SKM-1 treated with dmso at 0.1 percent for 144 hours (cell line): Measurements from ENCODE around the gene TUBD1.
"Not testable (repeated sequence)": the region's sequence is repeated elsewhere in the genome, so short reads cannot be mapped to it uniquely, and the experiment has no call there.

Experiments used
- DNase-seq: peaks from one replicate; lab custom pipeline; 2025; ENCODE audit not compliant: unreplicated experiment; lab: John Stamatoyannopoulos, UW

TUBD1 gene, protein sequence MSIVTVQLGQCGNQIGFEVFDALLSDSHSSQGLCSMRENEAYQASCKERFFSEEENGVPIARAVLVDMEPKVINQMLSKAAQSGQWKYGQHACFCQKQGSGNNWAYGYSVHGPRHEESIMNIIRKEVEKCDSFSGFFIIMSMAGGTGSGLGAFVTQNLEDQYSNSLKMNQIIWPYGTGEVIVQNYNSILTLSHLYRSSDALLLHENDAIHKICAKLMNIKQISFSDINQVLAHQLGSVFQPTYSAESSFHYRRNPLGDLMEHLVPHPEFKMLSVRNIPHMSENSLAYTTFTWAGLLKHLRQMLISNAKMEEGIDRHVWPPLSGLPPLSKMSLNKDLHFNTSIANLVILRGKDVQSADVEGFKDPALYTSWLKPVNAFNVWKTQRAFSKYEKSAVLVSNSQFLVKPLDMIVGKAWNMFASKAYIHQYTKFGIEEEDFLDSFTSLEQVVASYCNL

DNA sequence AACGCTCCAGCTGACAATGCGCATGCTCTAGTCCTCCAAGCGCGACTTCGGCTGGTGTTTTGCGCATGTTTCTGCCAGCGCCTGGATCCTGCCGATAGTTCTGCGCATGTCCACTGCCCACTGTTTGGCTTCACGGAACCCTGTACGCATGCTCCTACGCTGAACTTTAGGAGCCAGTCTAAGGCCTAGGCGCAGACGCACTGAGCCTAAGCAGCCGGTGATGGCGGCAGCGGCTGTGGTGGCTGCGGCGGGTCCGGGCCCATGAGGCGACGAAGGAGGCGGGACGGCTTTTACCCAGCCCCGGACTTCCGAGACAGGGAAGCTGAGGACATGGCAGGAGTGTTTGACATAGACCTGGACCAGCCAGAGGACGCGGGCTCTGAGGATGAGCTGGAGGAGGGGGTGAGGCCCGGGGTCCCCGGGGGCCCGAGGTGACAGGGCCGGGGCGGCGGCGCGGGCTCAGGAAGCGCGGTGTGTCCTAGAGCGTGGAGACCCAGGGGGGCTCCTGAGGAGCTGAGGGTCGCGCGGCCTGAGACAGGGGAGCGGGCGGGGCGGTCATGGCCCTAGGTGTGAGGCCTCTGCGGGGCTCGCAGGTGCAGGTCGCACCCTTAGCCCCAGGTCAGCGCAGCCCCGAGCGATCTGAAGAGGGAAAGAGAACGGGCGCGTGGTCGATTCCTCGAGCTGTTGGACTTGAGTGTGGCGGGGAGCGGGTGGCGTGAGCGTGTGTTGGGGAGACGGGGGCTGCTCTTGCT is at the start of gene TUBD1, which contains the start of gene RPS6KB1:
Gene TUBD1 (minus strand): TSS at position 20 of the 752 bp plus-strand sequence. CDS start 1,941 bp downstream, outside the sequence.
Gene RPS6KB1 (plus strand): TSS at position 198 of the 752 bp plus-strand sequence. CDS start 64 bp downstream, at position 262.
- DNase-seq, result peak; percentile 99

DNA sequence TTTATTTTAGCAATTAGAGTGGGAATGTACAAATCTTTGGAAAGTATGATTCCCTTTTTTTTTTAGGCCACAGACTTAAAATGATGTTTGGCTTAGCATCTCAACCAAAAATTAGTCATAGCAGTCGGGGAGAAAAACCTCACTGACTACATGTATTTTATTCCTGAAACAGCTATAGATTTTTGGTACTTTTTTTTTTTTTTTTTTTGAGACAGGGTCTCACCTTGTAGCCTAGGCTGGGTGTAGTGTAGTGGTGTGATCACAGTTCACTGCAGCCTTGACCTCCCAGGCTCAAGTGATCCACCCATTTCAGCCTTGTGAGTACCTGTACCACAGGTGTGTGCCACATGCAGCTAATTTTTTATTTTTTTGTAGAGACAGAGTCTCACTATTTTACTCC is 48.4 kb upstream of the TUBD1 start:
- no peak for DNase-seq

DNA sequence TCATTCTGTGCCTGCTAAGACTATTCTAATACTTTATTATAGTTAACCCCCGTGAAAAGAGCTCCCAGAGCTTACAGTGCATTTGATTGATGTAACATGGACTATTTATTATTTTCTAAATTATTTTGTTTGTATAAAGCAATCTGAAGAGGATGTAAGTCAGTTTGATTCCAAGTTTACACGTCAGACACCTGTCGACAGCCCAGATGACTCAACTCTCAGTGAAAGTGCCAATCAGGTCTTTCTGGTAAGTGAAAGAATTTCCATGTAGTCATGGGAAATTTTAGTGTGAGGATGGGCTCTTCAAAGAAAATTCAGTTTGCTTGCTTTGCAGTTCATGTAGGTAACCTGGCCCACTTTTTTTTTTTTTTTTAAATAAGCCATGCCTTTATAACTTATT is 48.0 kb upstream of the TUBD1 start:
- not testable (repeated sequence) for DNase-seq

DNA sequence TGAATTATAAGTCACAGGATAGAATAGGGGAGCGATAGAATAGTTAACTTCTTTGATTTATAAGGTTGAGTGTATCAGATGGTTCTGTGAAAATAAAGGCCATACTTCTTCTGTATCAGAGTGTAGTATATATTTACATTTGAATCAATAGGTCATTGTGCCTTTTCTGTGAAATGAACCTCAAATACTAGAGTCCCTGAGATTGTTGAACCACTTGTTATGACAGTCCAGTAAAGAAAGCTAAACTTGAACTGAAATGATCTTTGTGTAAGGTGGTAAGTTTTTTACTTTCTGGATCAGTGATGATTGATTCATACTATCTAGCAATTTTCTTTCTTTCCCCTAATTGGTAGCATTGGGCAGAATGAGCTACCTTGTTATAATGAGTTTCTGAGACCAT is 40.6 kb upstream of the TUBD1 start:
- not testable (repeated sequence) for DNase-seq

DNA sequence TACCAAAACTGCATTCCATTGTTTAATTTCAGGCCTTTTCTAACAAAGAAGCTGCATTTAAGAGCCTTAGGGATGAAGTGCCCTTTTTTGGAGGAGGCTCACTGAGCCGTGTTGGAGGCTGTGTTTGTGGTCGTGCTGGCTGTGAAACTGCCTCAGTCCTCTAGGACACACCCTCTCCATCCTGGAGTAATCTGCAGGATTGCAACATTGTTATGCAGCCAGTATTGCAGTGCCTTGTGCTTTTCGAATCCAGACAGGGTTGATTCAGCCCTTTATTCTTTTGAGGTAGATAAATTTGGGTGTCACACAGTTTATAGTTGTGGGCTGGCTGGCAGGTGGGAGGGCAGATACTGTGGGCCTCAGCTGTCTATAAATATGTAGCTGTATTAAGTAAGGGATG is 38.0 kb upstream of the TUBD1 start:
- peak; percentile 5 for DNase-seq

DNA sequence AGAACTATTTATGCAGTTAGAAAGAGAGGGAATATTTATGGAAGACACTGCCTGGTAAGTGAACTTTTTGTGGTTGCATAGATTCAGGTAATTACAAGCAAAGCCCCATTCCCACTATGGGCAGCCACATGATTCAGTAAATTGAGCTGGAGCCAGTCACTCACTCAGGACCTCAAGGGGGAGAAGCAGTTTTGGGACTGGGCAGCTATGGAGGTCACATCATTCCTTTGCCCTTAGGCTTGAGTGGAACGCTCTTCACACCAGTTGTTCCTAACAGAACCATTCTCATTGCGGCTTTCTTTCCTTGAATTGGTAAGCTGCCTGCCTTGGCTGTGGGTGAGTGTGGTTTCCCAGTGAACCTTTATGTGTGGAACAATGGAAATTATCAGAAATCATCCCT is 37.4 kb upstream of the TUBD1 start:
- DNase-seq, result not testable (repeated sequence)

DNA sequence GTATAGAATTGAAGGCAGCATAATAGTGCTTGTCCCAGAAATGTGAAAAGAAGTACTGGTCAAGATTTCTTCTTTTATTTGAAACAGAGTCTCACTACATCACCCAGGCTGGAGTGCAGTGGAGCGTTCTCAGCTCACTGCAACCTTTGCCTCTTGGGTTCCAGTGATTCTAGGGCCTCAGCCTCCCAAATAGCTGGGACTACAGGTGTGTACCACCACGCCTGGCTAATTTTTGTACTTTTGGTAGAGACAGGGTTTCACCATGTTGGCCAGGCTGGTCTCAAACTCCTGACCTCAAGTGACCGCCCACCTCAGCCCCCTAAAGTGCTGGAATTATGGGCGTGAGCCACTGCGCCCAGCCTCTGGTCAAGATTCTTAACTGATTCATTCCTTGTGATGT is 27.9 kb upstream of the TUBD1 start:
- DNase-seq, result not testable (repeated sequence)

DNA sequence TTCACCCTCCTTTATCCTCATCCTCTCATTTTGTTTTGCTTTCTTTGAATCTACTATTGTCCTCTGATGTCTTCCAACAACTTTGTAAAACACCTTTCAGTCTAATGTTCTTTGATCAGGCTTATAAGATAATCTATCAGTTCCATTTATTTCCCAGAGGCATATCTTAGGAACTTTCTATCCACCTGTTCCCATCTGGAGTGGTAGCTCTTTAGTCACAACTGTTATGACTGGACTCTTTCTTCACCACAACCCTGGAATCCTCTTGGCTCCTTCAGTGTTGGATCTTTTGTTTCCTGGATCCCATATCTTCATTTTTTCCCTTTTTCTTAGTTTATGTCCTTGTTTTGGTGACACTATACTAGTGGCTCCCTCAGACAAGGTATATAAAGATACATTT is 23.7 kb upstream of the TUBD1 start:
- no peak for DNase-seq

DNA sequence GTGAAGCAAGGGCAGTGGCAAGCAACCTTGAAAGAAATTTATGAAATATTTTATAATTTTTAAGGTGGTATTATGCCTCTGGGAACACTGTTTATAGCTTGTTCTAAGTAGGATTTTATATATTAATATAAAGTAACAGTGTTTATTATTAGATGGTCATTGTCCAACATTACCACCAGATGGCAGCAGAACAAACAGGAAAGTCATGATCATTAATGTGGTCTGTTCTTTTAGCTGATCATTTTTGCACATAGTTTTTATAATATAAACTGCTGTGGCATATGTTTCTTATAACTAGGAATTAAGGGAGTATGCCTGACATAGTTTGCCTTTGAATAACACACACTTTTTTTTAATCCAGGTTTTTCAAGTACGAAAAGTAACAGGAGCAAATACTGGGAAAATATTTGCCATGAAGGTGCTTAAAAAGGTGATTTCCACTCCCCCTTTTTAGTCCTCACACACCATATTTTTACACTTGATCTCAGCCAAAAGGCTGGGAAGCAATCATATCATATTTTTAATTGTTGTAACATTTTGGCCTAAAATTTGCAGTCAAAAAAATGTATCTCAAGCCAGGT is 21.6 kb upstream of the TUBD1 start:
- peak; percentile 29 for DNase-seq

DNA sequence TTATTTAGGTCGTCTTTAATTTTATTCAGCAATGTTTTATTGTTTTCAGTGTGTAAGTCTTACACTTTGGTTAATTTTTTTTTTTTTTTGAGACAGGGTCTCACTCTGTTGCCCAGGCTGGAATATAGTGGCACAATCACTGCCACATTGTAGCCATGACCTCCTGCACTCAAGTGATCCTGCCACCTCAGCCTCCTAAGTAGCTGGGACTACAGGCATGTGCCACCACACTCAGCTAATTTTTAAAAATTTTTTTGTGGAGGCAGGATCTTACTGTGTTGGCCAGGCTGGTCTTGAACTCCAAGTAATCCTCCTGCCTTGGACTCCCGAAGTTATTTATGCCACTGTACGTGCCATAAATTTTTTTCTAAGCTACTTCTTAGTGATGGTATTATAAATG is 14.7 kb upstream of the TUBD1 start:
- no peak for DNase-seq

DNA sequence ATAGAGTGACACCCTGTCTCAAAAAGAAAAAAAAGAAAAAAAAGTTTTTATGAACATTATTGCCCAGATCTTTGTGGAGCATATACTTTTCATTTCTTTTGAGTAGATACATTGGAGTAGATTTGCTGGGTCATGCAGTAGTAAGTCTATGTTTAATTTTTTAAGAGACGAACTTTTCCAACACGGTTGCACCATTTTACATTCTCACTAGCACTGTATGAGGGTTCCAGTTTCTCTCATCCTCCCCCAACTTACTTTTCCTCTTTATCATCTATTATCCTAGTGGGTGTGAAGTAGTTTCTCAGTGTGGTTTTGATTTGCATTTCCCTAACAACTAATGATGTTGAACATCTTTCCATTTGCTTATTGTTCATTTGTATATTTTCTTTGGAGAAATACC is 10.7 kb upstream of the TUBD1 start:
- no peak for DNase-seq

DNA sequence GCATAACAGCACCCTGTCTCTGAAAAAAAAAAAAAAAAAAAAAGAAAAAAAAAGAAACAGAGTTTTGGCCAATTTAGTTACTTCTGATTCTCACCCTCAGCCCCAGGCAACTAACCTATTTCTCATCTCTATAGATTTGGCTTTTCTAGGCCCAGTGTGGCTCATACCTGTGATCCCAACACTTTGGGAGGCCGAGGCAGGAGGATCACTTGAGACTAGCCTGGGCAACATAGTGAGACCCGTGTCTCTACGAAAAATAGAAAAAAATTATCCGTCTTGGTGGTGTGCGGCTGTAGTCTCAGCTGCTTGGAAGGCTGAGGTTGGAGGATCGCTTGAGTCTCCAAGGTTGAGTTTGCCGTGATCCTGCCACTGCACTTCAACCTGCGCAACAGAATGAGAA is 8.9 kb upstream of the TUBD1 start:
- no peak for DNase-seq

DNA sequence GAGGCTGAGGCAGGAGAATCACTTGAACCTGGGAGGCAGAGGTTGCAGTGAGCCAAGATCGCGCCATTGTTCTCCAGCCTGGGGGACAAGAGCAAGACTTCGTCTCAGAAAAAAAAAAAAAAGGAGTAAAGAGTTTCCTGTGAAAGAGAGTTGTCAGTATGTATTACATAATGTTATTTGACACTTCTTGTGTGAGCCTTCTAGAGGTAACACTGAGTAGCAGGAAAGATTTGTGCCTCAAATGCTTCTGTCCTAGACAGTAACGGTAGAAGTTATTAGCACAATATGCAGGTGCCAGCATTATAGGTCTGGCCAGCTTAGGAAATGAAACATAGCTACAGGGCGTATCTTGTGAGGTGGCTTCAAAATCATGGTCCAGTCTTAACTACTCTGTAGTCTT is 6.4 kb upstream of the TUBD1 start:
- DNase-seq, result no peak

DNA sequence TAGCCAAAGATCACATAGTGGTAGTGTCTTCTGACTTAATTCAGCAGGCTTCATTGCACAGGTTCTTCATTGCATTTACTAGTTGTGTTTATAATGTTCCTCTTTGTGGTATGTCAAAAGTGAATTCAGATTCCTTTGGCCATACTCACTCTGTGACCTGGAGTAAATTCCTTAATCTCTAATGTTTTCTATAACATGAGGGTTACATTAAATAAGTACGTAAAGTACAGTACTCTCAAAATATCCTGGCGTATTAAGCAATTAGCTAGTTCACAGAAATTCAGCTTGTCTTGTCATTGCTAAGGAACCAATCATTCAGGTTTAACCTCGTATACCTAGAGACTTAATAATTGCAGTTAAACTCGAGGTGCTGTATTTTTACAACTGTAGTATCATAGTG is 4.3 kb upstream of the TUBD1 start:
- DNase-seq, result no peak

DNA sequence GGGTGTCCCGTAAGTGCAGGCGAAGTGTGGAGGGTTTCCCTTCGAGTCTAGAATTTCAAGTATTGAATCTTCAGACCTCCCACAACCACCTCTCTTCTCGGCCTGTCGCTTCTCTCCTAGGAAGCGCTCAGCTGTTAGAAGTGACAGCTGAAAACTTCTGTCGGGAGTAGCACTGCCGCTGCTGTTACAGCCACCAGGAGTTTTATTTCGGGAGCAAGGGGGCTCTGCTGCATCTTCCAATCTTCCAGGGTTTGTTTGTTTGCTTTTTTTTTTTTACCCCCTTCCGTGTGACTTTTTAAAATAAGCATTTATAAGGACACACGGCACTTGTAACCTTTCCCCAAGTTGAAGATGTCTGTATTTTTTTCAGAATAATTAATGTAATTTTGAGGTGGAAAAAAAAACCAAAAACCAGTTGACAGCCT is 945 bp upstream of the TUBD1 start:
- DNase-seq, result no peak

DNA sequence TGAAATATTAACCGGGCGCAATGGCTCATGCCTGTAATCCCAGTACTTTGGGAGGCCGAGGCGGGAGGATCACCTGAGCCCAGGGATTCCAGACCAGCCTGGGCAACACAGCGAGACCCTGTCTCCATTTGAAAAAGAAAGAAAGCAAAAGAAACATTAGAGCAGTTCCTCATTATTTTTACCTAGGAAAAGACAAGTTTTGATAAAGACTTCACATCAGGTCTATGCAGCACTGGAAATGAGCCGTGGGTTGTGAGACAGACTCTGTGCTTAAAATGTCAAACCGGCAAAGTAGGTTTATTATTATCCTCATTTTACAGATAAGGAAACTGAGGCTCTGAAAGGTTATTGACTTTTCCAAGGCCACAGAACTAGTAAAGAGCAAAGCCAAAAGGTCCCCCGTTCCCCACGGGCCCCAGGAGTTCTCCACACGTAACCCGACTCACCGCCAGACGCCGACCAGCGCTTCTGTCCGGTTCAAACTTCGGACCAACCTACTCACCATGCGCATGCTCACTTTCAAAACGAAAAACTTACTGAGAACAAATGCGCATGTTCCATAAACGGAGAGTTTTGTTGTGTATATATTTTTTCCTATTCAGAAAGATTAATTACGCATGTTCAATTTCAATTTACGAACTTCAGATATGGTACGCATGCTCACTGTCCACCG is 356 bp downstream of the TUBD1 start:
- DNase-seq, result no peak

DNA sequence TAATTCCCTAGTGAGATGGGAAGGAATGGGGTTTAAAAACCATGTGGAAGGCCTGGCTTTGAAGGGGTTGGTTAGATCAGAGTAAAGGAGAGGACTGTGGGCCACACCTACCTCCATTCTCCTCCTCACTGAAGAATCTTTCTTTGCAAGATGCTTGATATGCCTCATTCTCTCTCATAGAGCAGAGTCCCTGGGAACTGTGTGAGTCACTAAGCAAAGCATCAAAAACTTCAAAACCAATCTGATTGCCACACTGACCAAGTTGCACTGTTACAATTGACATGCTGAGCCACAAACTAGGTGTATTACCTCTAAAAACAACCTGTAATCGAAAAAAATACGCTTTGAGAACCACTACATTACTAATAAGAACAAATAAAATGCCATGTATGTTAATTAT is 2.0 kb downstream of the TUBD1 start:
- DNase-seq, result no peak

DNA sequence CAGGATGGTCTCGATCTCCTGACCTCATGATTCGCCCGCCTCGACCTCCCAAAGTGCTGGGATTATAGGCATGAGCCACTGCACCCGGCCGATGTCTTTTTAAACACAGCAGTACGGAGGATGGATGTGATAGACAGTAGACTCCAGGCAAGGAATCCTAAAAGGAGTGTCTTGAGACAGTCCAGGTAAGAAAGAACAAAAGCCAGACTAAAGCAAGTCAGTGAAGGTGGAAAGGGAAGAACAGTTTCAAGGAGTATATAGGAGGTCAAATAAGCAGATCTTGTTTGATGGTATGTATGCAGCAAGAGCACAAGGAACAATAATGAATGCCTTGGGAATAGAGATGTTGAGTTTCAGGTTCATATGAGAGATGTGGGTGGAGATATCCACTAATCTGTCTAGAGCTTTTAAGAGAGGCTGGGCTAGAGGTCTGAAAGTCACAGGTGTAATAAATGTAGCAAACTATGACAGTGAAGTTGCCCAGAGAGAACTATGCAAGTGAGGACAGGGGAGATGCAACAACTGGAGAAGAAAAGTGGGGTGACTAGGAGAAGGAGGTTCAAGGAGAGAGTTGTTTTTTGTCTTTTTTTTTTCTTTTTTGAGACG is 4.5 kb downstream of the TUBD1 start:
- DNase-seq, result no peak

DNA sequence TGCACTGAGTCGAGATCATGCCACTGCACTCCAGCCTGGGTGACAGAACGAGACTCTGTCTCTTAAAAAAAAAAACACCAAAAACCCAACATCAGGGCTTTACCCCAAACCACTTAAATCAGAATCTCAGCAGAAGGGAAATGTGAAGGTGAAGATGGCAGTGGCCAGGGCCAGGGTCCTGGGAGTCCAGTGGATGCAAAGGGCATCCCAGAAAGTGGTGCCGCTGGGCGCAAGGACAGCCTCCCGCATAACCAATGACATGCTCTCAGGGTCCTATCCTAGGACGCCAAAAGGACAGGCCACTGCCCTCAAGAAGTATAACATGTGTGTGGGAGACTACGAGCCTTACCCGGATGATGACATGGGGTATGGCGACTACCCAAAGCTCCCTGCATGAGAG is 7.9 kb downstream of the TUBD1 start:
- no peak for DNase-seq

DNA sequence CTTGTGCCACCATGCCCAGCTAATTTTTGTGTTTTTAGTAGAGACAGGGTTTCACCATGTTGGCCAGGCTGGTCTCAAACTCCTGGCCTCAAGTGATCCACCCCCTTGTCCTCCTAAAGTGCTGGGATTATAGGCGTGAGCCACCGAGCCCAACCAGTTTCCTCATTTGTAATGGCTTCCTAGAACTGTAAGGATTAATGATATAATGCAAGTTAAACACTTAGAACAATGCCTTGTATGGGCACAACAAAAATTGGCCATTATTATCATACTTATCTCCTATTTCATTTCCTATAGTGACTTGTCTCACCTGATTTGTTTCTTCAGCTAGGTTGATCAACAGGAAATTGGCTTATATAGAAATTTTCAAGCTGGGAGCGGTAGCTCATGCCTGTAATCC is 14.1 kb downstream of the TUBD1 start:
- no peak for DNase-seq

DNA sequence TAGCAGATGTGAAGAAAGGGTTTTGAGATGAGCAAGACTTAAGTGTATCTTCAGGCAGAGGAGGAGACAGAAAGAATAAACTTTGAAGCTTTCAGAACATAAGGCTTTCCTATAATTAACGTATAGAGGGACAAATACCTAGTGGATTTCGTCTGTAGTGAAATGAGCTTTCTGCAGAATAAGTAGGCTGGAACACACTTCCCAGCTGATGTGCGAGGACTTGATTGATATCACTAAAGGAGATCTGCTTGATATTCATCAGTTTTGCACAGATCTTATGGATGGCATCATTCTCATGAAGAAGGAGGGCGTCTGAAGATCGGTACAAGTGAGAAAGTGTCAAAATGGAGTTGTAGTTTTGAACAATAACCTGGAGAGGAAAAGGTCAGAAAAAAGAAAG is 14.8 kb downstream of the TUBD1 start:
- no peak for DNase-seq
